ENCODE measurements around the gene GRM1. TPM values are rescaled to one million over a fixed set of nuclear protein-coding genes. Genes with fewer than 3 reads are reported as not detected.

GRM1 gene
- total and polyA plus RNA-seq, 2 donors (not counting 1 experiment from before 2014, with no cell fraction given) = not detected

- ATAC-seq (ENCODE audit: low read depth) (no peak), DNase-seq (no peak)
- no peaks in the 10 kb centered on the region for H3K4me1 ChIP-seq (ENCODE audit: control insufficient read depth in 2 of 2, insufficient read depth in 2 of 2, low read length in 2 of 2)
- no peaks in the 10 kb centered on the region for H3K79me2 ChIP-seq (ENCODE audit: control insufficient read depth, insufficient read depth, low read length)
- H3K9me3 ChIP-seq (ENCODE audit: control extremely low read depth in 1 of 3, control insufficient read depth in 2 of 3, insufficient read depth in 1 of 3, low read length in 2 of 3) = no peaks in the 10 kb centered on the region
- Mint-ChIP-seq H3K27me3 (peaks cover 2% of the 10 kb centered on the region), H3K9me3 (ENCODE audit: insufficient read depth) (no peaks in the 10 kb centered on the region), H3K4me1 (no peaks in the 10 kb centered on the region), H3K4me3 (no peak overlapping the region), H3K27ac (no peak overlapping the region)
- H4K20me1 ChIP-seq (ENCODE audit: control insufficient read depth, insufficient read depth, low read length, poor library complexity, severe bottlenecking) = no peaks in the 10 kb centered on the region
- POLR2A ChIA-PET = no interaction called here
- no peak overlapping the region for H3K4me2 ChIP-seq (replicated peaks; ENCODE audit: low read depth, low read length, poor library complexity, severe bottlenecking)
- H2AFZ ChIP-seq (ENCODE audit: insufficient read depth, low read depth, low read length, poor library complexity, severe bottlenecking) = no peak overlapping the region
- no peak overlapping the region for H3K9ac ChIP-seq (ENCODE audit: low read length)
- no peak overlapping the region for H3K4me3 ChIP-seq (ENCODE audit: control extremely low read depth in 1 of 5, extremely low read depth in 1 of 5, insufficient read depth in 1 of 5, low read depth in 2 of 5, low read length in 4 of 5)
- no peaks in the 10 kb centered on the region for H3K27me3 ChIP-seq (replicated peaks in 1 of 4; ENCODE audit: control extremely low read depth in 1 of 4, control insufficient read depth in 3 of 4, insufficient read depth in 4 of 4, low read length in 3 of 4)
- intact Hi-C loops (cut with micrococcal nuclease) = no loop called here
- no peaks in the 10 kb centered on the region for H3K36me3 ChIP-seq (replicated peaks in 1 of 2; ENCODE audit: control extremely low read depth in 1 of 2, control insufficient read depth in 1 of 2, extremely low read depth in 1 of 2, insufficient read depth in 2 of 2, low read length in 1 of 2)
- CTCF ChIA-PET = no interaction called here
- no peak overlapping the region for H3K27ac ChIP-seq (ENCODE audit: low read length in 2 of 2)
- TF ChIP-seq CTCF (IDR thresholded peaks at IDR 0.05) = no peak
- TF ChIP-seq EZH2 (IDR thresholded peaks at IDR 0.05; ENCODE audit: borderline replicate concordance, insufficient read depth, low read depth, low read length, poor library complexity, severe bottlenecking) = no peak
- WGBS (ENCODE audit: insufficient coverage) = 86% methylated on average over 1 of the region's 2 CpGs
Measured at GRCh38 chr6:146441907-146442306, 413.0 kb downstream of the GRM1 start.

GRCh38 chr6:146444189-146444588 lies 415.3 kb downstream of the GRM1 start:
- Histone ChIP-seq H3K9ac (ENCODE audit: low read length) (no peak overlapping the region), H3K27ac (ENCODE audit: low read length in 2 of 2) (no peak overlapping the region), H3K4me3 (ENCODE audit: control extremely low read depth in 1 of 5, extremely low read depth in 1 of 5, insufficient read depth in 1 of 5, low read depth in 2 of 5, low read length in 4 of 5) (no peak overlapping the region), H3K36me3 (replicated peaks in 1 of 2; ENCODE audit: control extremely low read depth in 1 of 2, control insufficient read depth in 1 of 2, extremely low read depth in 1 of 2, insufficient read depth in 2 of 2, low read length in 1 of 2) (no peaks in the 10 kb centered on the region), H3K27me3 (replicated peaks in 1 of 4; ENCODE audit: control extremely low read depth in 1 of 4, control insufficient read depth in 3 of 4, insufficient read depth in 4 of 4, low read length in 3 of 4) (no peaks in the 10 kb centered on the region), H3K4me1 (ENCODE audit: control insufficient read depth in 2 of 2, insufficient read depth in 2 of 2, low read length in 2 of 2) (no peaks in the 10 kb centered on the region), H3K9me3 (ENCODE audit: control extremely low read depth in 1 of 3, control insufficient read depth in 2 of 3, insufficient read depth in 1 of 3, low read length in 2 of 3) (peaks cover 0 to 6% (median 0%) of the 10 kb centered on the region in 3 donors), H4K20me1 (ENCODE audit: control insufficient read depth, insufficient read depth, low read length, poor library complexity, severe bottlenecking) (no peaks in the 10 kb centered on the region), H3K79me2 (ENCODE audit: control insufficient read depth, insufficient read depth, low read length) (no peaks in the 10 kb centered on the region), H2AFZ (ENCODE audit: insufficient read depth, low read depth, low read length, poor library complexity, severe bottlenecking) (no peak overlapping the region), H3K4me2 (replicated peaks; ENCODE audit: low read depth, low read length, poor library complexity, severe bottlenecking) (no peak overlapping the region)
- POLR2A ChIA-PET = no interaction called here
- H3K27me3 Mint-ChIP-seq = no peaks in the 10 kb centered on the region
- H3K4me3 Mint-ChIP-seq = no peak overlapping the region
- no peak overlapping the region for H3K27ac Mint-ChIP-seq
- intact Hi-C loops (cut with micrococcal nuclease) = no loop called here
- no peak for TF ChIP-seq EZH2 (IDR thresholded peaks at IDR 0.05; ENCODE audit: borderline replicate concordance, insufficient read depth, low read depth, low read length, poor library complexity, severe bottlenecking)
- CTCF ChIA-PET = no interaction called here
- ATAC-seq (ENCODE audit: low read depth) (no peak), DNase-seq (no peak)
- no peaks in the 10 kb centered on the region for H3K4me1 Mint-ChIP-seq
- WGBS (ENCODE audit: insufficient coverage) = 83% methylated on average over 2 of the region's 5 CpGs
- peaks cover 4% of the 10 kb centered on the region for H3K9me3 Mint-ChIP-seq (ENCODE audit: insufficient read depth)

All from B cell (primary cell).